Liver (tissue), 3 donors: ENCODE data around the gene FAM13A.

Source experiments
- ATF3 ChIP-seq: IDR thresholded peaks from 2 replicates; pipeline ENCODE4 v1.6.1; 2016; ENCODE audit warnings: antibody characterized with exemption
- CTCF ChIP-seq: fragments of 150-350 bp; IDR thresholded peaks from 2 replicates; pipeline ENCODE4 v1.5.1; 2017; ENCODE audit warnings: improper control_type of control experiment, low read depth, low read length; ENCODE audit not compliant: missing input control
- HNF4A ChIP-seq, 2 donors: conservative IDR thresholded peaks; 2 replicates each; pipeline ENCODE4 v1.6.1; 2016; ENCODE audit warnings: antibody characterized with exemption in 2 of 2, mild to moderate bottlenecking in 2 of 2
- JUND ChIP-seq, 2 donors: IDR thresholded peaks; 2 replicates each; pipeline ENCODE4 v1.6.1; 2016; ENCODE audit warnings: antibody characterized with exemption in 2 of 2
- NR2F2 ChIP-seq: IDR thresholded peaks from 2 replicates; pipeline ENCODE4 v1.6.1; 2016; ENCODE audit warnings: antibody characterized with exemption
- REST ChIP-seq: IDR thresholded peaks from 2 replicates; pipeline ENCODE4 v1.6.1; 2016; ENCODE audit warnings: antibody characterized with exemption, mild to moderate bottlenecking
- SP1 ChIP-seq: IDR thresholded peaks from 2 replicates; pipeline ENCODE4 v1.6.1; 2018; ENCODE audit warnings: antibody characterized with exemption, mild to moderate bottlenecking
- ZBTB33 ChIP-seq: IDR thresholded peaks from 2 replicates; pipeline ENCODE4 v1.6.1; 2016; ENCODE audit warnings: antibody characterized with exemption
- donor health status: healthy.
- donor health status: healthy.

- no peak for TF ChIP-seq CTCF
- no peak for TF ChIP-seq REST
- TF ChIP-seq JUND (IDR thresholded peaks at IDR 0.05) = no peak
- TF ChIP-seq ATF3 = no peak
- no peak for TF ChIP-seq NR2F2
- no peak for TF ChIP-seq SP1
- no peak for TF ChIP-seq ZBTB33
- TF ChIP-seq HNF4A (conservative IDR thresholded peaks at IDR 0.05) = no peak
Measured at GRCh38 chr4:89026542-89026941, 30.4 kb downstream of the FAM13A start.
